Natural killer cell treated with Interleukin-12 subunit alpha and Interleukin-12 subunit beta and Interleukin-15 and Interleukin-18, amount 100 ng/mL, for 72 hours (primary cell): ENCODE results near the gene C1QL4. TPM values are rescaled to one million over a fixed set of nuclear protein-coding genes. Genes with fewer than 3 reads are reported as not detected.
A peak's percentile ranks its signal among the peaks of the same experiment; 100 is the strongest.
"Not testable (repeated sequence)": the region's sequence is repeated elsewhere in the genome, so short reads cannot be mapped to it uniquely, and the experiment has no call there.

Source experiments
- ATAC-seq, 2 donors: fragments of 150-1000 bp; cut with Tn5 transposase in 1 of 2; sonication (Bioruptor Pico), chemical (Tn5 transposase) in 1 of 2; 2 replicates each; pipeline ENCODE4 v1.10.0; 2021
- DNase-seq: peaks from one replicate; pipeline ENCODE4 v3.0.0; 2022; ENCODE audit warnings: low spot score
- H3K27ac Mint-ChIP-seq, 2 donors: 1 replicate in 1 of 2; 2 replicates in 1 of 2; pipeline ENCODE4 v1.8.0; 2022; ENCODE audit warnings: mixed read lengths in 2 of 2, mild to moderate bottlenecking in 1 of 2, moderate library complexity in 1 of 2
- H3K27me3 Mint-ChIP-seq, 2 donors: 1 replicate in 1 of 2; 2 replicates in 1 of 2; pipeline ENCODE4 v1.8.0; 2022; ENCODE audit warnings: mixed read lengths in 2 of 2
- H3K36me3 Mint-ChIP-seq: one replicate; pipeline ENCODE4 v1.8.0; 2022; ENCODE audit warnings: mixed read lengths
- H3K4me1 Mint-ChIP-seq, 2 donors: 1 replicate in 1 of 2; 2 replicates in 1 of 2; pipeline ENCODE4 v1.8.0; 2022; ENCODE audit warnings: low read depth in 2 of 2, mixed read lengths in 2 of 2, mild to moderate bottlenecking in 1 of 2
- H3K4me3 Mint-ChIP-seq: one replicate; pipeline ENCODE4 v1.8.0; 2022; ENCODE audit warnings: mixed read lengths
- H3K9me3 Mint-ChIP-seq: 2 replicates; pipeline ENCODE4 v1.8.0; 2022; ENCODE audit warnings: mixed read lengths
- total RNA-seq, 2 donors: library from RNA; stranded (reverse); gene quantifications; one replicate each; pipeline ENCODE4 v1.2.3, GENCODE V29; 2022

Gene C1QL4
- total RNA-seq, 2 donors from 2014 or later = not detected

DNA sequence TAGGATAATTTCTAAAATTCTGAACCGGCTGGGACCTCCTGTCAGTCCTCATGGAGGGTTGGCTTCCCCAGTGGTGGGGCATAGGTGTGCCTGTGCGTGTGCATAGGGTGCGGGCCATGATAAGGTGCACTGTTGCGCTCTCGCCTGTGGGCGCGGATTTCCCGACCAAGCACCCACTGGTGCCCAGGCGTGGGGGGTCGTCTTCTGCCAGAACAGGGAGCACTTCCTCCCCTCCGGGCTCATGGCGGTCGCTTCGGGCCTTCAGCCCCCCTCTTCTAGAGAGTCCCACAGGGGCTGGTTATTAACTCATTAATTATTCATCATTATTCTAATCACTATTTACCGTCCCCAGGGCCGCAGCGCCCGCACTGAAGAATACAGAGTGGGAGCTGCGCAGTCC is 2.8 kb downstream of the C1QL4 start:
- peaks cover 41 to 46% of the 10 kb centered on the region in 2 donors for H3K27me3 Mint-ChIP-seq
- no peak overlapping the region for H3K27ac Mint-ChIP-seq
- no peaks in the 10 kb centered on the region for H3K36me3 Mint-ChIP-seq
- no peak overlapping the region for H3K4me3 Mint-ChIP-seq
- ATAC-seq (no peak), DNase-seq (no peak)
- no peaks in the 10 kb centered on the region for H3K9me3 Mint-ChIP-seq
- H3K4me1 Mint-ChIP-seq = peaks cover 11 to 20% of the 10 kb centered on the region in 2 donors

DNA sequence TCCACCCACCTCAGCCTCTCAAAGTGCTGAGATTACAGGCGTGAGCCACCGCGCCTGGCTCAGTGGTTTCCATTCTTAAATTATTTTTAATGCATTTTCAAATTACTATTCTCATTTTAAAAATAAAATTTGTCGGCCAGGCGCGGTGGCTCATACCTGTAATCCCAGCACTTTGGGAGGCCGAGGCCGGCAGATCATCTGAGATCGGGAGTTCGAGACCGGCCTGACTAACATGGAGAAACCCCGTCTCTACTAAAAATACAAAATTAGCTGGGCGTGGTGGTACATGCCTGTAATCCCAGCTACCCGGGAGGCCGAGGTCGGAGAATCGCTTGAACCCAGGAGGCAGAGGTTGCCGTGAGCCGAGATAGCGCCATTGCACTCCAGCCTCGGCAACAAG is 3.2 kb downstream of the C1QL4 start:
- not testable (repeated sequence) for DNase-seq, H3K36me3 Mint-ChIP-seq, H3K9me3 Mint-ChIP-seq, H3K4me3 Mint-ChIP-seq, ATAC-seq, H3K27ac Mint-ChIP-seq
- H3K4me1 Mint-ChIP-seq = peaks cover 11 to 20% of the 10 kb centered on the region in 2 donors
- peaks cover 39 to 46% of the 10 kb centered on the region in 2 donors for H3K27me3 Mint-ChIP-seq

DNA sequence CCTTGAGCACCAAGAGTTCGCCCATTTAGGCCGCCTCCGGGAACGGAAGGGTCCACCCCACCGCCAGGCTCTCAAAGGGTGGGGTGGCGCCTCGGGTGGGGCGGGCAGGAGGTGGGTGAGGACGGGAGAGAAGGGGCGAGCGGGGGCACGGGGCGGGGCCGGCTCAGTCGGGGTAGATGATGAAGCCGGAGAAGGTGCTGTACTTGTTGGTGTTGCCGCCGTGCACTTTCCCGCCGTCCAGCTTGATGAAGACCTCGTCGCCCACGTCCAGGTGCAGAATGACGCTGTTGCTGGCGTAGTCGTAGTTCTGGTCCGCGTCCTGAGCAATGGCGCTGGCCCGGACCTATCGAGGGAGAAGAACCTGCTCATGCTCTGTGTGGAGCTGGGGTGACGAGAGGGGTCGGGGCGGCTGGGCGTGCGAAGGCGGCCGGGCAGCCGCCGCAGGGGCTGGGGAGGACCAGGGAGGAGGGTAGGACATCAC is 4.1 kb downstream of the C1QL4 start:
- peak overlapping the region; percentile 39 for H3K4me3 Mint-ChIP-seq
- peaks cover 11 to 20% of the 10 kb centered on the region in 2 donors for H3K4me1 Mint-ChIP-seq
- H3K27ac Mint-ChIP-seq = no peak overlapping the region
- no peaks in the 10 kb centered on the region for H3K9me3 Mint-ChIP-seq
- peaks cover 36 to 40% of the 10 kb centered on the region in 2 donors for H3K27me3 Mint-ChIP-seq
- DNase-seq (no peak), ATAC-seq (no peak)
- H3K36me3 Mint-ChIP-seq = no peaks in the 10 kb centered on the region

DNA sequence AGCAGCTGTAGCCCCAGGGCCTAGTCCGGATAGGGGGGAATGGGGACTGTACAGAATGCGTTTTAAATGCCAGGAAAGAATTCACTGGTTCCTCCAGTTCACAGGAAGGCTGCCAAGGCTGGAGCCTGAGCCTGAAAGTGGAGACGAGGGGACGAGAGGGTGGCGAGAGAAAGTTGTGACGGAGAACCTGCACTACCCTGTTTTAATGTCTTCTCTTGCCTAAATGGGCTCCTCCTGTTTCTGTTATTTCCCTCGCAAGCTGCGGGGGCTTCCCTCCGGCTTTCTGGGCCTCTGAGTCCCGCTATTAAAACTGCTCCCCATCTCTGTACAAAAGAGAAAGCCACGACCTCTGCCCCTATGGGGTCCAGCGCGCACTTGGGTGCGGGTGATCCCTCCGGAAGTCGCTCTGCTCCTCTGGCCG is 4.5 kb downstream of the C1QL4 start:
- Mint-ChIP-seq H3K36me3 (no peaks in the 10 kb centered on the region), H3K27ac (no peak overlapping the region), H3K9me3 (no peaks in the 10 kb centered on the region), H3K4me1 (peaks cover 6 to 15% of the 10 kb centered on the region in 2 donors), H3K4me3 (no peak overlapping the region), H3K27me3 (peaks cover 32 to 35% of the 10 kb centered on the region in 2 donors)
- ATAC-seq (no peak), DNase-seq (no peak)

DNA sequence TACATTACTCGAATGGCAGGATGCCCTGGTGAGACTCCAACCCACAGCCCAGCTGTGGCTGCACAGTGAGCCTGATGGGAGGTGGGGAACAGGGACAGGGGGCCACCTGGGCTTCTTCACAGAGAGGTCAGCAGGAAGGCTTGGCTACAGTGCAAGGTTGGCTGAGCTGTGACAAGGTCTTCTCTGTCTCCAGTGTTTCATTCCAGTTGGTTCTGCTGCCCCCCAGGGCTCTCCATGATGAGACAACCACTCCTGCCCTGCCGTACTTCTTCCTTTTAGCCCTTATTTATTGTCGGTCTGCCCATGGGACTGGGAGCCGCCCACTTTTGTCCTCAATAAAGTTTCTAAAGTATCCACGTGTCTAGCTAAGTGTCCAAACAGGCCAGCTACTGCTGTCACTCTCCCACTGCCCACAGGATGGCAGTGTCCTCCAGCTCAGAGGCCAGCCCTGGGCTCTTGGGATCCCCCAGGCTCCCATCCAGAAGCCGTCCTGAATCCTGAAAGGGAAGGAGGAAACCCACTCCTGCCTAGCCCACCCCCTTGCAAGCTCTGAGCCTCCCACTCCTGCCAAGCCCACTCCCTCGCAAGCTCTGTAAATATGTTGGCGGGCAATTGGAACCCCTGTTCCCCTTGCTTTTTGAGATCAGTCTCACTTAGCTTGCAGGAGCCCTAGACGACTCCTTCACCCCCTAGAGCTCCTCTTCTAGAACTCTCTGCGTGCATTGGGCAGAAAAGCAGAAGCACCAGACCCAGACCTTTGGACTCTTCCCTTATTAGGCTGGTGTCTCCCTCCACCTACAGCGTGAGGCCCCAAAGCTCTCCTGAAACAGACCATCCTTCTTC is 5.4 kb downstream of the C1QL4 start:
- Mint-ChIP-seq H3K4me1 (peaks cover 0 to 7% of the 10 kb centered on the region in 2 donors), H3K4me3 (no peak overlapping the region), H3K36me3 (no peaks in the 10 kb centered on the region), H3K27ac (no peak overlapping the region), H3K27me3 (peaks cover 24 to 27% of the 10 kb centered on the region in 2 donors), H3K9me3 (no peaks in the 10 kb centered on the region)
- ATAC-seq (no peak), DNase-seq (no peak)

DNA sequence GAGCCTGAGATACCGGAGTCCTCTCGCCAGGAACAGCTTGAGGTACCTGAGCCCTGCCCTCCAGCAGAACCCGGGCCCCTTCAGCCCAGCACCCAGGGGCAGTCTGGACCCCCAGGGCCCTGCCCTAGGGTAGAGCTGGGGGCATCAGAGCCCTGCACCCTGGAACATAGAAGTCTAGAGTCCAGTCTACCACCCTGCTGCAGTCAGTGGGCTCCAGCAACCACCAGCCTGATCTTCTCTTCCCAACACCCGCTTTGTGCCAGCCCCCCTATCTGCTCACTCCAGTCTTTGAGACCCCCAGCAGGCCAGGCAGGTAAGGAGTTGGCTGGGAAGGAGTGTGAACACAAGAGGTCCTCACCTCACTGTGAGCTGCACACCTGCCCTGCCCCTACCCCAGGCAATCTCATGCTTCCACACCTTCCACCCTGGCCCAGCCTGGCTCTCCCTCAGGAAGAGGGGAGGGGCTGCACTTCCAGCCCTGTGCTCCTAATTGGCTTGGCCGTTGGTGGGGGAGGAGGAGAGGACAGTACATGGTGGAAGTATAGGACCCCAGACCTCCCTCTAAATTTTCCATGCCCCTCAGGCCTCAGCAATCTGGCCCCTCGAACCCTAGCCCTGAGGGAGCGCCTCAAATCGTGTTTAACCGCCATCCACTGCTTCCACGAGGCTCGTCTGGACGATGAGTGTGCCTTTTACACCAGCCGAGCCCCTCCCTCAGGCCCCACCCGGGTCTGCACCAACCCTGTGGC is 6.2 kb downstream of the C1QL4 start:
- H3K4me3 Mint-ChIP-seq = no peak overlapping the region
- peaks cover 24 to 26% of the 10 kb centered on the region in 2 donors for H3K27me3 Mint-ChIP-seq
- ATAC-seq (no peak), DNase-seq (no peak)
- peaks cover 0 to 9% of the 10 kb centered on the region in 2 donors for H3K4me1 Mint-ChIP-seq
- H3K27ac Mint-ChIP-seq = no peak overlapping the region
- no peaks in the 10 kb centered on the region for H3K9me3 Mint-ChIP-seq
- H3K36me3 Mint-ChIP-seq = no peaks in the 10 kb centered on the region

DNA sequence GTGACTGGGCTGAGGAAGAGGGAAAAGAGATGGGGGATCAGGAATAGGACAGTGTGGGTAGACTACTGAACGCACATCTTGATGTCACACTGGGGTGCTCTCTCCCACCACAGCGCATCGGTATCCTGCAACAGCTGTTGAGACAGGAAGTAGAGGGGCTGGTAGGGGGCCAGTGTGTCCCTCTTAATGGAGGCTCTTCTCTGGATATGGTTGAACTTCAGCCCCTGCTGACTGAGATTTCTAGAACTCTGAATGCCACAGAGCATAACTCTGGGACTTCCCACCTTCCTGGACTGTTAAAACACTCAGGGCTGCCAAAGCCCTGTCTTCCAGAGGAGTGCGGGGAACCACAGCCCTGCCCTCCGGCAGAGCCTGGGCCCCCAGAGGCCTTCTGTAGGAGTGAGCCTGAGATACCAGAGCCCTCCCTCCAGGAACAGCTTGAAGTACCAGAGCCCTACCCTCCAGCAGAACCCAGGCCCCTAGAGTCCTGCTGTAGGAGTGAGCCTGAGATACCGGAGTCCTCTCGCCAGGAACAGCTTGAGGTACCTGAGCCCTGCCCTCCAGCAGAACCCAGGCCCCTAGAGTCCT is 6.9 kb downstream of the C1QL4 start:
- Mint-ChIP-seq H3K27me3 (peaks cover 17 to 19% of the 10 kb centered on the region in 2 donors), H3K4me3 (no peak overlapping the region), H3K36me3 (no peaks in the 10 kb centered on the region), H3K27ac (no peak overlapping the region), H3K9me3 (no peaks in the 10 kb centered on the region), H3K4me1 (peaks cover 0 to 10% of the 10 kb centered on the region in 2 donors)
- ATAC-seq (no peak), DNase-seq (no peak)

DNA sequence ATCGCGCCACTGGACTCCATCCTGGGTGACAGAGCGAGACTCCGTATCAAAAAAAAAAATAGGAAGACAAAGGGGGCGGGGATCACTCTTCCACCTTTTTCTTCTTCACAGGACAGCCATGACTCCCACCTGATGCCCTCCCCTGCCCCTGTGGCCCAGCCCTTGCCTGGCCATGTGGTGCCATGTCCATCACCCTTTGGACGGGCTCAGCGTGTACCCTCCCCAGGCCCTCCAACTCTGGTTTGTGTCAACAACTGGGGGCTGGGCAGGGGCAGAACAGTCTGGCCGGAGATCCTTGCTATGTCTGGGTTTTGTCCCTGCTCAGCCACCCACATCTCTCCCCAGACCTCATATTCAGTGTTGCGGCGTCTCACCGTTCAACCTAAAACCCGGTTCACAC is 8.2 kb downstream of the C1QL4 start:
- no peak for DNase-seq
- Mint-ChIP-seq H3K27me3 (peaks cover 9 to 10% of the 10 kb centered on the region in 2 donors), H3K4me1 (peaks cover 0 to 9% of the 10 kb centered on the region in 2 donors), H3K9me3 (no peaks in the 10 kb centered on the region), H3K36me3 (no peaks in the 10 kb centered on the region), H3K27ac (no peak overlapping the region), H3K4me3 (no peak overlapping the region)
- ATAC-seq = no peak

DNA sequence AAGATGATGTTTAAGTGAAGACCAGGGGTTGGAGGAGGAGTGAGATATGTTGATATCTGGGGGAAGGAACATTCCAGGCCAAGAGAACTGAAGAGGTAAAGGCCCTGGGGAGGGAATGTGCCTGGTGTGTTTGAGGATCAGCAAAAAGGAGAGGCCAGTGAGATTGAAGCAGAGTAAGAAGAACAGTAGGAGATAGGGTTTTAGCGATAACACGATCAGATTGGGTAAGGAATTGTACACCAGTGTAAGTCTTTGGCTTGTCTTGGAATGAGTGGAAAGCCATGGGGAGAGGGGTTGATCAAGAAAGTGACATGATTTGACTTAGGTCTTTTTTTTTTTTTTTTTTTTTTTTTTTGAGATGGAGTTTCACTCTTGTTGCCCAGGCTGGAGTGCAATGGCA is 9.1 kb downstream of the C1QL4 start:
- Mint-ChIP-seq H3K9me3 (no peaks in the 10 kb centered on the region), H3K27me3 (peaks cover 7 to 8% of the 10 kb centered on the region in 2 donors), H3K36me3 (no peaks in the 10 kb centered on the region), H3K27ac (no peak overlapping the region), H3K4me3 (no peak overlapping the region), H3K4me1 (peaks cover 5 to 12% of the 10 kb centered on the region in 2 donors)
- ATAC-seq = no peak
- DNase-seq = no peak

DNA sequence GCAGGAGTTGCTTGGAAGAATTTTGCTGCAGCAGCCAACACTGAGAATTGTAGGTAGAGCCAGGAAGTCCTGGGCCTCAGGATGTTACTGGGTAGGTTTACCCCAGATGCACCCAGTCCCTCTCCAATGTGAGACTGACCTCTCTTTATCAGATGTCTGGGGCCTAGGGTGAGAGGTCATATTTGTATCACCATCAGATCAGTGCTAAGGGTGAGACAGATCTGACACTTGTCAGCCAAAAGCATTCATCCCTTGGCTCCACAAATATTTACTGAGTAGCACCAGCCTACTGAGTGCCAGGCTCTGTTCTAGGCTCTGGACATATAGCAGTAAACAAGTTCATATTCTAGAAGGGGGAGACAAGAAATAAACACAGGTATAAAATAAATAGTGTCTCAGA is 9.6 kb downstream of the C1QL4 start:
- Mint-ChIP-seq H3K27ac (no peak overlapping the region), H3K9me3 (no peaks in the 10 kb centered on the region), H3K4me3 (no peak overlapping the region), H3K36me3 (no peaks in the 10 kb centered on the region), H3K4me1 (peaks cover 6 to 13% of the 10 kb centered on the region in 2 donors), H3K27me3 (peaks cover 2 to 5% of the 10 kb centered on the region in 2 donors)
- ATAC-seq (no peak), DNase-seq (no peak)

DNA sequence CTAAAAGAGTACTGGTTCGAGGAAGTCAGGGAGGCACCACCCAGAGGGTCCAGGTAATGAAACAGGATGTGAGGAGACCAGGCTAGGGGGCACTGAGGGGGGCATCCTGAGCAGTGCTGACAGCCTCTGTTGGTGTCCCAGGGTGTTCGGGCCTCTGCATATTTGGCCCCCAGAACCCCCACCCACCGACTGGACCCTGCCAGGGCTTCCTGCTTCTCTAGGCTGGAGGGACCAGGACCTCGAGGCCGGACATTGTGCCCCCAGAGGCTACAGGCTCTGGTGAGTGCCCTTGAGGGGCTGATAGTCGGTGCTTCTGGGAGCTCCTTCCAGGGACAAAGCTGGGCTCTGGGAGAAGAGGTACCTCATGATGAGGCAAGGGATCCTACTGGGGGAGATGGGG is 11.4 kb downstream of the C1QL4 start:
- H3K36me3 Mint-ChIP-seq = no peaks in the 10 kb centered on the region
- no peaks in the 10 kb centered on the region for H3K9me3 Mint-ChIP-seq
- ATAC-seq = no peak
- H3K4me1 Mint-ChIP-seq = peaks cover 15 to 22% of the 10 kb centered on the region in 2 donors
- H3K27ac Mint-ChIP-seq = no peak overlapping the region
- H3K4me3 Mint-ChIP-seq = no peak overlapping the region
- no peaks in the 10 kb centered on the region for H3K27me3 Mint-ChIP-seq
- DNase-seq = no peak

DNA sequence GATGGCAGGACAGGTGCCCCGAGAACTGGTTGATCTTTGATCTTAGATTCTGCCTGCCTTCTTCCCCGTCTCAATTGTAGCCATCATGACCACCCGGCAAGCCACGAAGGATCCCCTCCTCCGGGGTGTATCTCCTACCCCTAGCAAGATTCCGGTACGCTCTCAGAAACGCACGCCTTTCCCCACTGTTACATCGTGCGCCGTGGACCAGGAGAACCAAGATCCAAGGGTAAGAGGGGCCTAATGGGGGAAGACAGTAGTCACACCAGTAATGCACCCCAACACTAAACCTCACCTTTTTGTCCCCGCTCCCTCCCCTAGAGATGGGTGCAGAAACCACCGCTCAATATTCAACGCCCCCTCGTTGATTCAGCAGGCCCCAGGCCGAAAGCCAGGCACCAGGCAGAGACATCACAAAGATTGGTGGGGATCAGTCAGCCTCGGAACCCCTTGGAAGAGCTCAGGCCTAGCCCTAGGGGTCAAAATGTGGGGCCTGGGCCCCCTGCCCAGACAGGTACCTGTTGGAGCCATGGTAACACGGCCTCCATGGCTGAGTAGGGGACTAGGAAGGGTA is 13.4 kb downstream of the C1QL4 start:
- Mint-ChIP-seq H3K27me3 (no peaks in the 10 kb centered on the region), H3K4me1 (peaks cover 15 to 22% of the 10 kb centered on the region in 2 donors), H3K36me3 (no peaks in the 10 kb centered on the region), H3K27ac (peak overlapping the region; percentile 66 to 68), H3K4me3 (peak overlapping the region; percentile 93), H3K9me3 (no peaks in the 10 kb centered on the region)
- DNase-seq = no peak
- no peak for ATAC-seq

DNA sequence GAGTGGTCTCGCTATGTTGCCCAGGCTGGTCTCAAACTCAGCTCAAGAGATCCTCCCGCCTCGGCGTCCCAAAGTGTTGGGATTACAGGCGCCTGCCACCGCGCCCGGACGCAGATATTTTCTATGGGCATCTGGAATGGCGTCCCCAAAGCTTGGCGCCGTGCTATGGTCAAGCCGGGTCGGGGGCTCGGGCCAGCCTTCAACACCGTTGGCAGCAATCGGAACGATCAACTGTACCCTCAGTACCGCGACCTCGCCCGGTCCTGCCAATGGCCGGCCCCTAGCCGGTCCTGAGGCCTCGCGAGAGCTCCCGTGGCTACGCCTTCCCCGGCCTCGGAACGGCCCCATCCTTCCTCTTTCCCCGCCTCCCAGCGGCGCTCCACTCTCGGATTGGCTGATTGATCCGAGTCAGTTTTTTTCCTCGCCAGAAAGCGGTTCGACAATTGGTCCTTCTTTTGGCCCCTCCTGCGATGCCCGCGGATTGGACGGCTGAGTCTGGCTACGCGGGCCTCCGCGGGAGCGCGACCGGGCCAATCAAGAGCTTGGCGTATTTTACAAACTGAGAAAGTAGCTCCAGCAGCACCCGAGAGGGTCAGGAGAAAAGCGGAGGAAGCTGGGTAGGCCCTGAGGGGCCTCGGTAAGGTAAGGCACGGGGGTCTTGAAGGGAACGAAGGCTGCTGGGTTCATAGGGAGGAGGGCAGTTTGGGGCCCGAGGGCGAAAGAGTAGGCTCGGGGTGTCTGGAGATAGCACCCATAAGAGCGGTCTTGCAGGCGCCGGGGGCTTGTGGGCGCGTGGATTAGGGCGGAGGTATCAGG is 14.1 kb downstream of the C1QL4 start, which contains the start of gene TROAP:
TSS of gene TROAP (plus strand) at position 548 of the 816 bp plus-strand sequence. CDS start 354 bp downstream, outside the sequence.
- H3K4me1 Mint-ChIP-seq = peaks cover 15 to 22% of the 10 kb centered on the region in 2 donors
- ATAC-seq (peak; percentile 99), DNase-seq (peak; percentile 98)
- H3K36me3 Mint-ChIP-seq = no peaks in the 10 kb centered on the region
- H3K27me3 Mint-ChIP-seq = no peaks in the 10 kb centered on the region
- H3K27ac Mint-ChIP-seq = peak within 1 kb of the TSS; percentile 66 to 68
- peak within 1 kb of the TSS; percentile 93 for H3K4me3 Mint-ChIP-seq
- H3K9me3 Mint-ChIP-seq = no peaks in the 10 kb centered on the region
